ENCODE measurements around the gene HNRNPD.
A peak's percentile ranks its signal among the peaks of the same experiment; 100 is the strongest.
"Not testable (repeated sequence)": the region's sequence is repeated elsewhere in the genome, so short reads cannot be mapped to it uniquely, and the experiment has no call there.

HNRNPD gene

GRCh38 chr4:82373816-82374625, at the start of gene HNRNPD:
HNRNPD (minus strand) TSS chr4:82373991; CDS start chr4:82373678, 313 bp downstream.
- Mint-ChIP-seq H3K36me3 (peaks cover 50% of the 10 kb centered on the region), H3K27ac (peak within 1 kb of the TSS; percentile 97), H3K4me3 (peak within 1 kb of the TSS; percentile 88), H3K9me3 (no peaks in the 10 kb centered on the region), H3K27me3 (no peaks in the 10 kb centered on the region), H3K4me1 (peaks cover 43% of the 10 kb centered on the region)
- peak; percentile 98 for ATAC-seq

- no peak for ATAC-seq
- Mint-ChIP-seq H3K4me1 (peaks cover 29% of the 10 kb centered on the region), H3K4me3 (no peak overlapping the region), H3K36me3 (peaks cover 42% of the 10 kb centered on the region), H3K9me3 (no peaks in the 10 kb centered on the region), H3K27me3 (peaks cover 9% of the 10 kb centered on the region), H3K27ac (no peak overlapping the region)
Observed at GRCh38 chr4:82422616-82423015, 48.8 kb upstream of the HNRNPD start.

GRCh38 chr4:82421796-82422560, 48.2 kb upstream of the HNRNPD start:
- Mint-ChIP-seq H3K4me3 (no peak overlapping the region), H3K4me1 (peaks cover 22% of the 10 kb centered on the region), H3K27ac (no peak overlapping the region), H3K27me3 (peaks cover 9% of the 10 kb centered on the region), H3K36me3 (peaks cover 36% of the 10 kb centered on the region), H3K9me3 (no peaks in the 10 kb centered on the region)
- no peak for ATAC-seq

GRCh38 chr4:82419451-82419850, 45.7 kb upstream of the HNRNPD start:
- peaks cover 9% of the 10 kb centered on the region for H3K27me3 Mint-ChIP-seq
- ATAC-seq, result no peak
- peaks cover 20% of the 10 kb centered on the region for H3K4me1 Mint-ChIP-seq
- H3K4me3 Mint-ChIP-seq, result no peak overlapping the region
- H3K36me3 Mint-ChIP-seq, result peaks cover 19% of the 10 kb centered on the region
- H3K9me3 Mint-ChIP-seq, result no peaks in the 10 kb centered on the region
- no peak overlapping the region for H3K27ac Mint-ChIP-seq

GRCh38 chr4:82415922-82416365, 42.2 kb upstream of the HNRNPD start:
- Mint-ChIP-seq H3K9me3 (peaks cover 9% of the 10 kb centered on the region), H3K27ac (peak overlapping the region; percentile 21), H3K4me3 (peak overlapping the region; percentile 16), H3K36me3 (peaks cover 5% of the 10 kb centered on the region), H3K4me1 (peaks cover 10% of the 10 kb centered on the region), H3K27me3 (peaks cover 9% of the 10 kb centered on the region)
- ATAC-seq, result no peak

- H3K9me3 Mint-ChIP-seq, H3K4me1 Mint-ChIP-seq, H3K4me3 Mint-ChIP-seq, H3K36me3 Mint-ChIP-seq, H3K27me3 Mint-ChIP-seq, ATAC-seq, H3K27ac Mint-ChIP-seq: not testable (repeated sequence)
Observed at GRCh38 chr4:82415061-82415460, 41.3 kb upstream of the HNRNPD start.

GRCh38 chr4:82403725-82404124, 29.9 kb upstream of the HNRNPD start:
- no peak overlapping the region for H3K4me3 Mint-ChIP-seq
- no peak for ATAC-seq
- no peaks in the 10 kb centered on the region for H3K36me3 Mint-ChIP-seq
- no peaks in the 10 kb centered on the region for H3K4me1 Mint-ChIP-seq
- H3K27me3 Mint-ChIP-seq, result peaks cover 11% of the 10 kb centered on the region
- H3K27ac Mint-ChIP-seq, result no peak overlapping the region
- no peaks in the 10 kb centered on the region for H3K9me3 Mint-ChIP-seq

GRCh38 chr4:82402196-82402775, 28.5 kb upstream of the HNRNPD start:
- peaks cover 13% of the 10 kb centered on the region for H3K27me3 Mint-ChIP-seq
- no peak overlapping the region for H3K27ac Mint-ChIP-seq
- H3K9me3 Mint-ChIP-seq, result no peaks in the 10 kb centered on the region
- no peaks in the 10 kb centered on the region for H3K4me1 Mint-ChIP-seq
- no peaks in the 10 kb centered on the region for H3K36me3 Mint-ChIP-seq
- ATAC-seq, result no peak
- H3K4me3 Mint-ChIP-seq, result no peak overlapping the region

GRCh38 chr4:82401600-82401999, 27.8 kb upstream of the HNRNPD start:
- Mint-ChIP-seq H3K27ac (no peak overlapping the region), H3K27me3 (peaks cover 13% of the 10 kb centered on the region), H3K9me3 (no peaks in the 10 kb centered on the region), H3K4me3 (no peak overlapping the region), H3K36me3 (no peaks in the 10 kb centered on the region), H3K4me1 (no peaks in the 10 kb centered on the region)
- ATAC-seq, result no peak

- Mint-ChIP-seq H3K27me3 (peaks cover 13% of the 10 kb centered on the region), H3K27ac (no peak overlapping the region), H3K4me1 (no peaks in the 10 kb centered on the region), H3K4me3 (no peak overlapping the region), H3K9me3 (no peaks in the 10 kb centered on the region), H3K36me3 (no peaks in the 10 kb centered on the region)
- no peak for ATAC-seq
Observed at GRCh38 chr4:82398263-82398662, 24.5 kb upstream of the HNRNPD start.

GRCh38 chr4:82397527-82397926, 23.7 kb upstream of the HNRNPD start:
- H3K27me3 Mint-ChIP-seq, result peaks cover 13% of the 10 kb centered on the region
- no peak overlapping the region for H3K4me3 Mint-ChIP-seq
- no peak overlapping the region for H3K27ac Mint-ChIP-seq
- no peaks in the 10 kb centered on the region for H3K9me3 Mint-ChIP-seq
- no peak for ATAC-seq
- H3K4me1 Mint-ChIP-seq, result no peaks in the 10 kb centered on the region
- H3K36me3 Mint-ChIP-seq, result no peaks in the 10 kb centered on the region

- no peak overlapping the region for H3K4me3 Mint-ChIP-seq
- H3K4me1 Mint-ChIP-seq, result no peaks in the 10 kb centered on the region
- no peaks in the 10 kb centered on the region for H3K9me3 Mint-ChIP-seq
- H3K36me3 Mint-ChIP-seq, result no peaks in the 10 kb centered on the region
- no peak for ATAC-seq
- H3K27ac Mint-ChIP-seq, result no peak overlapping the region
- H3K27me3 Mint-ChIP-seq, result peaks cover 13% of the 10 kb centered on the region
Observed at GRCh38 chr4:82394896-82395295, 21.1 kb upstream of the HNRNPD start.

- ATAC-seq, H3K9me3 Mint-ChIP-seq, H3K4me1 Mint-ChIP-seq, H3K36me3 Mint-ChIP-seq, H3K4me3 Mint-ChIP-seq, H3K27me3 Mint-ChIP-seq, H3K27ac Mint-ChIP-seq: not testable (repeated sequence)
Observed at GRCh38 chr4:82390061-82390460, 16.3 kb upstream of the HNRNPD start.

GRCh38 chr4:82388405-82388804, 14.6 kb upstream of the HNRNPD start:
- H3K4me1 Mint-ChIP-seq, result no peaks in the 10 kb centered on the region
- no peak for ATAC-seq
- no peak overlapping the region for H3K4me3 Mint-ChIP-seq
- no peak overlapping the region for H3K27ac Mint-ChIP-seq
- H3K9me3 Mint-ChIP-seq, result peaks cover 4% of the 10 kb centered on the region
- H3K36me3 Mint-ChIP-seq, result peaks cover 6% of the 10 kb centered on the region
- H3K27me3 Mint-ChIP-seq, result no peaks in the 10 kb centered on the region

GRCh38 chr4:82386312-82386711, 12.5 kb upstream of the HNRNPD start:
- not testable (repeated sequence) for H3K27me3 Mint-ChIP-seq, H3K27ac Mint-ChIP-seq, H3K9me3 Mint-ChIP-seq, H3K4me1 Mint-ChIP-seq, H3K4me3 Mint-ChIP-seq, H3K36me3 Mint-ChIP-seq, ATAC-seq

Measured in stimulated activated memory B cell treated with anti-CD40 and anti-IgM and Interleukin-4, amounts not matched to agents 10 μg/mL and 1 μg/mL and 100 μg/mL, for 72 hours (primary cell).